SK-N-SH (cell line): Measurements from ENCODE around the gene PES1. TPM values are rescaled to one million over a fixed set of nuclear protein-coding genes. Genes with fewer than 3 reads are reported as not detected.

ENCODE experiments used
- CTCF ChIA-PET: fragments of 300-600, 350-600 bp; formaldehyde crosslinking; extraction: SDS; loops from one replicate; lab custom pipeline; 2021; lab: Yijun Ruan, JAX
- POLR2A ChIA-PET: fragments of 350-600 bp; sonication (Branson Sonifier 250); formaldehyde crosslinking; extraction: SDS; loops from one replicate; lab custom pipeline; 2020; ENCODE audit warnings: antibody characterized with exemption, inconsistent platforms; lab: Yijun Ruan, JAX
- DNase-seq: peaks from one replicate; pipeline ENCODE4 v3.0.0; 2012
- H2AFZ ChIP-seq: fragments of 200-600 bp; sonication (generic); 2 replicates; pipeline ENCODE4 v1.8.1; 2016; ENCODE audit warnings: antibody characterized with exemption, mild to moderate bottlenecking, low read depth
- H3F3A ChIP-seq: fragments of 200-600 bp; sonication (generic); replicated peaks from 2 replicates; pipeline ENCODE3; 2016; ENCODE audit warnings: antibody characterized with exemption, mild to moderate bottlenecking; ENCODE audit not compliant: insufficient read depth
- H3K27ac ChIP-seq, 2 experiments: fragments of 200-500 bp in 1 of 2; fragments of 200-600 bp in 1 of 2; sonication (Bioruptor generic) in 1 of 2; sonication (generic), shearing (Covaris generic) in 1 of 2; 2 replicates each; pipeline versions ENCODE4 v1.5.1 to v1.6.1; 2014 to 2016; ENCODE audit warnings: low read depth in 2 of 2, inconsistent platforms in 1 of 2, low read length in 1 of 2, mild to moderate bottlenecking in 1 of 2, mixed read lengths in 1 of 2
- H3K27me3 ChIP-seq: fragments of 200-600 bp; sonication (generic), shearing (Covaris generic); 2 replicates; pipeline ENCODE4 v1.6.1; 2016; ENCODE audit warnings: mixed run types; ENCODE audit not compliant: insufficient read depth
- H3K36me3 ChIP-seq, 2 experiments: fragments of 200-500 bp in 1 of 2; fragments of 200-600 bp in 1 of 2; sonication (Bioruptor generic) in 1 of 2; sonication (generic) in 1 of 2; replicated peaks in 1 of 2; 2 replicates each; pipeline versions ENCODE3 to v1.5.1; 2014 to 2016; ENCODE audit warnings: low read length in 1 of 2, mild to moderate bottlenecking in 1 of 2; ENCODE audit not compliant: insufficient read depth in 2 of 2, control insufficient read depth in 1 of 2
- H3K4me1 ChIP-seq, 2 experiments: fragments of 200-500 bp in 1 of 2; fragments of 200-600 bp in 1 of 2; sonication (Bioruptor generic) in 1 of 2; sonication (generic), shearing (Covaris generic) in 1 of 2; 2 replicates each; pipeline versions ENCODE4 v1.5.1 to v1.6.1; 2014 to 2016; ENCODE audit warnings: low read depth in 1 of 2, low read length in 1 of 2, mixed run types in 1 of 2; ENCODE audit not compliant: insufficient read depth in 2 of 2, control insufficient read depth in 1 of 2
- H3K4me2 ChIP-seq: fragments of 200-600 bp; sonication (generic), shearing (Covaris generic); 2 replicates; pipeline ENCODE4 v1.6.1; 2017; ENCODE audit warnings: mixed run types
- H3K4me3 ChIP-seq, 2 experiments: fragments of 200-500 bp in 1 of 2; fragments of 200-600 bp in 1 of 2; sonication (Bioruptor generic) in 1 of 2; sonication (generic), shearing (Covaris generic) in 1 of 2; 2 replicates each; pipeline versions ENCODE4 v1.5.1 to v1.8.1; 2014 to 2016; ENCODE audit warnings: low read depth in 2 of 2, inconsistent platforms in 1 of 2, low read length in 1 of 2, mild to moderate bottlenecking in 1 of 2, mixed read lengths in 1 of 2, moderate library complexity in 1 of 2
- H3K79me2 ChIP-seq: fragments of 200-600 bp; sonication (generic); 2 replicates; pipeline ENCODE4 v1.8.1; 2017; ENCODE audit warnings: mild to moderate bottlenecking; ENCODE audit not compliant: insufficient read depth
- H3K9ac ChIP-seq: fragments of 200-600 bp; sonication (generic); 2 replicates; pipeline ENCODE4 v1.6.1; 2017; ENCODE audit warnings: mixed run types
- H3K9me2 ChIP-seq: fragments of 200-600 bp; sonication (generic); 2 replicates; pipeline ENCODE4 v1.6.1; 2017; ENCODE audit warnings: mixed run types
- H3K9me3 ChIP-seq: fragments of 200-600 bp; sonication (generic); 2 replicates; pipeline ENCODE4 v1.6.1; 2017; ENCODE audit warnings: mixed run types, mild to moderate bottlenecking, moderate library complexity
- H4K20me1 ChIP-seq: fragments of 200-600 bp; sonication (generic); 2 replicates; pipeline ENCODE4 v1.6.1; 2017; ENCODE audit warnings: mild to moderate bottlenecking, mixed run types; ENCODE audit not compliant: insufficient read depth
- CTCF ChIP-seq: fragments of 200-600 bp; sonication (generic); IDR thresholded peaks from 2 replicates; pipeline ENCODE4 v1.6.1; 2017; ENCODE audit warnings: antibody characterized with exemption, mild to moderate bottlenecking, moderate library complexity
- ELF1 ChIP-seq: IDR thresholded peaks from 2 replicates; pipeline ENCODE4 v1.4.0; 2012
- EZH2phosphoT487 ChIP-seq: fragments of 200-600 bp; sonication (generic); IDR thresholded peaks from 2 replicates; pipeline ENCODE4 v1.6.1; 2017; ENCODE audit warnings: low read depth, mixed run types, mild to moderate bottlenecking, antibody characterized with exemption, moderate library complexity, borderline replicate concordance
- FOSL2 ChIP-seq: IDR thresholded peaks from 2 replicates; pipeline ENCODE4 v1.4.0; 2012; ENCODE audit warnings: low read depth, mild to moderate bottlenecking, moderate library complexity, borderline replicate concordance
- GABPA ChIP-seq: IDR thresholded peaks from 2 replicates; pipeline ENCODE4 v1.4.0; 2012; ENCODE audit warnings: low read depth, mild to moderate bottlenecking
- JUND ChIP-seq: IDR thresholded peaks from 2 replicates; pipeline ENCODE4 v1.4.0; 2012
- MEF2A ChIP-seq: IDR thresholded peaks from 2 replicates; pipeline ENCODE4 v1.4.0; 2012; ENCODE audit warnings: low read depth, borderline replicate concordance
- NRF1 ChIP-seq: IDR thresholded peaks from 2 replicates; pipeline ENCODE4 v1.6.1; 2012; ENCODE audit warnings: low read depth, mild to moderate bottlenecking, low read length
- PBX3 ChIP-seq: IDR thresholded peaks from 2 replicates; pipeline ENCODE4; 2012
- POLR2AphosphoS5 ChIP-seq: IDR thresholded peaks from 2 replicates; pipeline ENCODE4 v1.6.1; 2012; ENCODE audit warnings: low read depth, low read length
- SIN3A ChIP-seq: IDR thresholded peaks from 2 replicates; pipeline ENCODE4 v1.6.1; 2012; ENCODE audit warnings: low read depth, mild to moderate bottlenecking, low read length, moderate library complexity, borderline replicate concordance
- SMC3 ChIP-seq: IDR thresholded peaks from 2 replicates; pipeline ENCODE4 v1.6.1; 2012; ENCODE audit warnings: low read depth, low read length, improper control_type of control experiment
- TAF1 ChIP-seq: IDR thresholded peaks from 2 replicates; pipeline ENCODE4 v1.6.1; 2012; ENCODE audit warnings: low read depth, mild to moderate bottlenecking, low read length, moderate library complexity, borderline replicate concordance
- TCF12 ChIP-seq: IDR thresholded peaks from 2 replicates; pipeline ENCODE4 v1.4.0; 2012
- TEAD4 ChIP-seq: IDR thresholded peaks from 2 replicates; pipeline ENCODE4 v1.4.0; 2012; ENCODE audit warnings: mild to moderate bottlenecking, borderline replicate concordance; ENCODE audit not compliant: insufficient read depth
- ZBTB33 ChIP-seq: IDR thresholded peaks from 2 replicates; pipeline ENCODE4 v1.4.0; 2012; ENCODE audit warnings: low read depth, borderline replicate concordance
- WGBS: methylation state at CpG from one replicate; pipeline ENCODE4 v1.1.6; 2017; ENCODE audit warnings: low lambda C conversion rate; 5-methylcytosine and 5-hydroxymethylcytosine counted together
- polyA plus RNA-seq, 3 experiments: library from polyadenylated mRNA; depleted of rRNA; stranded (reverse); fragments of >200 nt; gene quantifications; 2 replicates each; pipeline ENCODE4 v1.2.3, GENCODE V29; 2012
- TF ChIP-seq, protein P1 (sequence below): IDR thresholded peaks from 2 replicates; pipeline ENCODE4 v1.6.1; 2012; ENCODE audit warnings: mild to moderate bottlenecking, low read depth, low read length, moderate library complexity
- TF ChIP-seq, protein P2 (sequence below): fragments of 150-350 bp; IDR thresholded peaks from 2 replicates; pipeline ENCODE4 v1.6.1; 2016; ENCODE audit warnings: mild to moderate bottlenecking, low read depth, low read length

PES1 gene
- polyA plus RNA-seq, 1 of the 3 experiments (the other 2 are of a cell fraction), result 109 TPM

- TF ChIP-seq, protein P1, sequence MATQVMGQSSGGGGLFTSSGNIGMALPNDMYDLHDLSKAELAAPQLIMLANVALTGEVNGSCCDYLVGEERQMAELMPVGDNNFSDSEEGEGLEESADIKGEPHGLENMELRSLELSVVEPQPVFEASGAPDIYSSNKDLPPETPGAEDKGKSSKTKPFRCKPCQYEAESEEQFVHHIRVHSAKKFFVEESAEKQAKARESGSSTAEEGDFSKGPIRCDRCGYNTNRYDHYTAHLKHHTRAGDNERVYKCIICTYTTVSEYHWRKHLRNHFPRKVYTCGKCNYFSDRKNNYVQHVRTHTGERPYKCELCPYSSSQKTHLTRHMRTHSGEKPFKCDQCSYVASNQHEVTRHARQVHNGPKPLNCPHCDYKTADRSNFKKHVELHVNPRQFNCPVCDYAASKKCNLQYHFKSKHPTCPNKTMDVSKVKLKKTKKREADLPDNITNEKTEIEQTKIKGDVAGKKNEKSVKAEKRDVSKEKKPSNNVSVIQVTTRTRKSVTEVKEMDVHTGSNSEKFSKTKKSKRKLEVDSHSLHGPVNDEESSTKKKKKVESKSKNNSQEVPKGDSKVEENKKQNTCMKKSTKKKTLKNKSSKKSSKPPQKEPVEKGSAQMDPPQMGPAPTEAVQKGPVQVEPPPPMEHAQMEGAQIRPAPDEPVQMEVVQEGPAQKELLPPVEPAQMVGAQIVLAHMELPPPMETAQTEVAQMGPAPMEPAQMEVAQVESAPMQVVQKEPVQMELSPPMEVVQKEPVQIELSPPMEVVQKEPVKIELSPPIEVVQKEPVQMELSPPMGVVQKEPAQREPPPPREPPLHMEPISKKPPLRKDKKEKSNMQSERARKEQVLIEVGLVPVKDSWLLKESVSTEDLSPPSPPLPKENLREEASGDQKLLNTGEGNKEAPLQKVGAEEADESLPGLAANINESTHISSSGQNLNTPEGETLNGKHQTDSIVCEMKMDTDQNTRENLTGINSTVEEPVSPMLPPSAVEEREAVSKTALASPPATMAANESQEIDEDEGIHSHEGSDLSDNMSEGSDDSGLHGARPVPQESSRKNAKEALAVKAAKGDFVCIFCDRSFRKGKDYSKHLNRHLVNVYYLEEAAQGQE, result no peak
- TF ChIP-seq JUND (no peak), TEAD4 (no peak), ELF1 (no peak), CTCF (no peak), TCF12 (no peak)
Measured at GRCh38 chr22:30582788-30583545, 8.7 kb downstream of the PES1 start (continued).

- H2AFZ ChIP-seq, result no peak overlapping the region
- TF ChIP-seq NRF1 (no peak), ELF1 (no peak), POLR2AphosphoS5 (no peak), SMC3 (no peak), PBX3 (no peak), MEF2A (no peak), SIN3A (no peak), CTCF (no peak), ZBTB33 (no peak), EZH2phosphoT487 (no peak), FOSL2 (no peak), JUND (no peak), TAF1 (no peak), GABPA (no peak)
- TF ChIP-seq, protein P2, sequence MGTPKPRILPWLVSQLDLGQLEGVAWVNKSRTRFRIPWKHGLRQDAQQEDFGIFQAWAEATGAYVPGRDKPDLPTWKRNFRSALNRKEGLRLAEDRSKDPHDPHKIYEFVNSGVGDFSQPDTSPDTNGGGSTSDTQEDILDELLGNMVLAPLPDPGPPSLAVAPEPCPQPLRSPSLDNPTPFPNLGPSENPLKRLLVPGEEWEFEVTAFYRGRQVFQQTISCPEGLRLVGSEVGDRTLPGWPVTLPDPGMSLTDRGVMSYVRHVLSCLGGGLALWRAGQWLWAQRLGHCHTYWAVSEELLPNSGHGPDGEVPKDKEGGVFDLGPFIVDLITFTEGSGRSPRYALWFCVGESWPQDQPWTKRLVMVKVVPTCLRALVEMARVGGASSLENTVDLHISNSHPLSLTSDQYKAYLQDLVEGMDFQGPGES, result no peak
- H3K4me2 ChIP-seq, result no peak overlapping the region
- POLR2A ChIA-PET, result interaction anchor here (1.0 kb wide), 1 partner anchor 10 kb away, joined by 3 read pairs; the partner anchor contains the start of gene PES1
- H4K20me1 ChIP-seq, result no peaks in the 10 kb centered on the region
- peaks cover 4% of the 10 kb centered on the region for H3K79me2 ChIP-seq
- H3K9ac ChIP-seq, result no peak overlapping the region
- no peaks in the 10 kb centered on the region for H3K9me3 ChIP-seq
- no peak for DNase-seq
- no peaks in the 10 kb centered on the region for H3K9me2 ChIP-seq
- no peaks in the 10 kb centered on the region for H3K27me3 ChIP-seq
- peaks cover 3% of the 10 kb centered on the region for H3F3A ChIP-seq
- H3K4me1 ChIP-seq, result no peaks in the 10 kb centered on the region
- 86% methylated on average over 1 of the region's 6 CpGs for WGBS
- peaks cover 17 to 91% of the 10 kb centered on the region in 2 experiments for H3K36me3 ChIP-seq
- H3K4me3 ChIP-seq, result no peak overlapping the region
- no peak overlapping the region for H3K27ac ChIP-seq
- CTCF ChIA-PET, result no interaction called here
Measured at GRCh38 chr22:30582051-30582450, 9.7 kb downstream of the PES1 start.
